A673 (cell line): ENCODE measurements around the gene PRLR. TPM values are rescaled to one million over a fixed set of nuclear protein-coding genes. Genes with fewer than 3 reads are reported as not detected.

Experiments
- BruUV-seq: library from RNA; stranded (reverse); fragments of 400-500 nt; replicated peaks from 2 replicates; lab custom pipeline; 2021; lab: Mats Ljungman, UMichigan
- CTCF ChIA-PET: fragments of 300-600 bp; sonication (Branson Sonifier 250); formaldehyde crosslinking; loops from one replicate; lab custom pipeline; 2022; ENCODE audit warnings: antibody characterized with exemption; lab: Charles Lee
- POLR2A ChIA-PET: fragments of 300-600 bp; sonication (Branson Sonifier 250); formaldehyde crosslinking; loops from one replicate; lab custom pipeline; 2022; ENCODE audit warnings: antibody characterized with exemption; ENCODE audit not compliant: low non-redundant PET; lab: Charles Lee
- DNase-seq: peaks from one replicate; pipeline ENCODE4 v3.0.0-alpha.2; 2015; ENCODE audit warnings: low spot score
- H3K27ac ChIP-seq: fragments of 200-600 bp; sonication (generic); 2 replicates; pipeline ENCODE4 v1.5.1; 2016; ENCODE audit warnings: mixed run types, low read depth, mild to moderate bottlenecking, mixed read lengths, antibody characterized with exemption, low read length; ENCODE audit not compliant: poor library complexity, severe bottlenecking
- H3K27me3 ChIP-seq: fragments of 200-600 bp; sonication (generic); replicated peaks from 2 replicates; pipeline ENCODE4 v1.6.1; 2017; ENCODE audit warnings: mixed run types, low read depth, mild to moderate bottlenecking, mixed read lengths, antibody characterized with exemption, low read length; ENCODE audit not compliant: insufficient read depth, poor library complexity
- H3K36me3 ChIP-seq: fragments of 200-600 bp; sonication (generic); 2 replicates; pipeline ENCODE4 v1.6.1; 2016; ENCODE audit warnings: mixed run types, mild to moderate bottlenecking, mixed read lengths, antibody characterized with exemption, low read length; ENCODE audit not compliant: insufficient read depth, poor library complexity, severe bottlenecking
- H3K4me1 ChIP-seq: fragments of 200-600 bp; sonication (generic); 2 replicates; pipeline ENCODE4 v1.6.1; 2017; ENCODE audit warnings: mixed run types, mild to moderate bottlenecking, mixed read lengths, antibody characterized with exemption, low read length; ENCODE audit not compliant: insufficient read depth, poor library complexity, severe bottlenecking
- H3K4me3 ChIP-seq: fragments of 200-600 bp; sonication (generic); 2 replicates; pipeline ENCODE4 v1.5.1; 2016; ENCODE audit warnings: low read depth, mixed run types, mild to moderate bottlenecking, mixed read lengths, low read length; ENCODE audit not compliant: poor library complexity, severe bottlenecking
- H3K9me3 ChIP-seq: fragments of 200-600 bp; sonication (generic); 2 replicates; pipeline ENCODE4 v1.6.1; 2016; ENCODE audit warnings: mixed run types, low read depth, mild to moderate bottlenecking, mixed read lengths, antibody characterized with exemption, low read length; ENCODE audit not compliant: poor library complexity, severe bottlenecking
- EZH2 ChIP-seq: fragments of 200-600 bp; sonication (generic); IDR thresholded peaks from 2 replicates; pipeline ENCODE4 v1.6.1; 2017; ENCODE audit warnings: borderline replicate concordance, low read depth, mild to moderate bottlenecking, mixed read lengths, antibody characterized with exemption, low read length; ENCODE audit not compliant: poor library complexity, severe bottlenecking
- intact Hi-C: fragments of 100-400 bp; cut with micrococcal nuclease; formaldehyde crosslinking; loops from one replicate; pipeline ENCODE4 v1.10.0; 2022; ENCODE audit not compliant: unreplicated experiment
- total RNA-seq: library from RNA; stranded (reverse); gene quantifications from 2 replicates; pipeline ENCODE4 v1.2.3, GENCODE V29; 2021
- TF ChIP-seq, protein P1 (sequence below): fragments of 300-800, 200-600 bp; sonication (generic); conservative IDR thresholded peaks from 2 replicates; pipeline ENCODE4 v1.5.1; 2017; ENCODE audit warnings: low read depth, mild to moderate bottlenecking, antibody characterized with exemption, low read length, moderate library complexity, mixed read lengths

The PRLR gene
- total RNA-seq, 1 experiment from 2014 or later = not detected

DNA sequence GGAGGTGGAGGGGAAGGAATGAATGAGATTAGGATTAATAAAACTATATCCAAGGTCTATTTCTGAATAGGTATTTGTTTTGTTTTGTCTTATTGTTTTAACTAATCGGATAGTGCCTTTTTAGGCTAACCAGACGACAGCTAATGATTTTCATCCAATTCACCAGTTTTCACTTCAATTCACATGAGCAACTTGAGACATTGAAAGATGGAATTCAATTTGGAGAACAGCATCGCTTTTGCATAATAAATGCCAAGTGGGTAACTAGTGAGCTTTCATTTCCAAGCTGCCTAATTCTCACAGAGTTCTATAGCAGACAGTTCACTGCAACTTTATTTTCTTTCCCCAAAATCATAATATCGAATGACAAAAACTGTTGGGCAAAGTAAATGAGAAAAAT, 187.5 kb downstream of the PRLR start:
- Histone ChIP-seq H3K4me1 (no peaks in the 10 kb centered on the region), H3K27ac (no peak overlapping the region), H3K36me3 (no peaks in the 10 kb centered on the region), H3K27me3 (peaks cover 40% of the 10 kb centered on the region), H3K9me3 (no peaks in the 10 kb centered on the region), H3K4me3 (no peak overlapping the region)
- ChIA-PET POLR2A (no interaction called here), CTCF (no interaction called here)
- no peak for TF ChIP-seq EZH2
- TF ChIP-seq, protein P1, sequence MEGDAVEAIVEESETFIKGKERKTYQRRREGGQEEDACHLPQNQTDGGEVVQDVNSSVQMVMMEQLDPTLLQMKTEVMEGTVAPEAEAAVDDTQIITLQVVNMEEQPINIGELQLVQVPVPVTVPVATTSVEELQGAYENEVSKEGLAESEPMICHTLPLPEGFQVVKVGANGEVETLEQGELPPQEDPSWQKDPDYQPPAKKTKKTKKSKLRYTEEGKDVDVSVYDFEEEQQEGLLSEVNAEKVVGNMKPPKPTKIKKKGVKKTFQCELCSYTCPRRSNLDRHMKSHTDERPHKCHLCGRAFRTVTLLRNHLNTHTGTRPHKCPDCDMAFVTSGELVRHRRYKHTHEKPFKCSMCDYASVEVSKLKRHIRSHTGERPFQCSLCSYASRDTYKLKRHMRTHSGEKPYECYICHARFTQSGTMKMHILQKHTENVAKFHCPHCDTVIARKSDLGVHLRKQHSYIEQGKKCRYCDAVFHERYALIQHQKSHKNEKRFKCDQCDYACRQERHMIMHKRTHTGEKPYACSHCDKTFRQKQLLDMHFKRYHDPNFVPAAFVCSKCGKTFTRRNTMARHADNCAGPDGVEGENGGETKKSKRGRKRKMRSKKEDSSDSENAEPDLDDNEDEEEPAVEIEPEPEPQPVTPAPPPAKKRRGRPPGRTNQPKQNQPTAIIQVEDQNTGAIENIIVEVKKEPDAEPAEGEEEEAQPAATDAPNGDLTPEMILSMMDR = no peak
- DNase-seq = no peak
- no TSS peak for BruUV-seq
- intact Hi-C loops = no loop called here

DNA sequence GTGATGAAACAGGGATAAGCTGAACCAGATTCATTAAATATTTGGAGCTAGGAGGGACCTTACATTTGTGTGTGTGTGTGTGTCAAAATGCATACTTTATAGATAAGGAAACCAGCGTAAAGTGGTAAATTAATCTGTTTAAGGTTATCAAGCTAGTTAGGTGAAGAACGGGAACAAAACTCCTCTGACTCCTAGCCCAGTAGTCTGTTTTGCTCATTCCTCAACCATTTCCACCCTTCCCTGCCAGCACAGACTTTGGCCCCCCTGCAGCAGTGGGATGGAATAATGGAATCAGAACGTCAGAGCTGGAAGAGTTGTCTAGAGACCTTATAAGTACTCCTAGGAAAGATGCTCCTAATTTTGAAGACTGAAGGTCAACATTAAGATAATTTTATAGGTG, 189.0 kb downstream of the PRLR start:
- Histone ChIP-seq H3K36me3 (no peaks in the 10 kb centered on the region), H3K4me1 (no peaks in the 10 kb centered on the region), H3K27me3 (peaks cover 41% of the 10 kb centered on the region), H3K27ac (no peak overlapping the region), H3K9me3 (no peaks in the 10 kb centered on the region), H3K4me3 (no peak overlapping the region)
- intact Hi-C loops = no loop called here
- CTCF ChIA-PET = no interaction called here
- no TSS peak for BruUV-seq
- no peak for DNase-seq
- POLR2A ChIA-PET = no interaction called here
- no peak for TF ChIP-seq EZH2
- TF ChIP-seq, protein P1 = no peak

DNA sequence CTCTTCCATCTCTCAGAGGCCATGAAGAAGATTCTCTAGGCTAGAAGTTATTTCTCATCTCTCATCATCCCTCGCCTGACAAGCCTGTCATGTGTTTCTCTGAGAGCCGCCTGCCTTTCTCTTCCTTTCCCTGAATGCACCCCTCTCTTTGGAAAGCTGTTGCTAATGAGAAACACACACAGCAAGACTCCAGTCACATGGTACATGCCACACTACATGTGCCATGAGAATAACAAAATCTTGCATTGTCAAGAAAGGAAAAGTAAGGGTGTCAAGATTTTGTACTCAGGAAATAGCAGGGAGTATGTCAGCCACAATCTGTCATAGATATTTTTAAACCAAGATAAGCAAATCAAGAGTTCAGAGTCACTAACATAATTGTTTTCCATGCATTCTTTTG, 191.4 kb downstream of the PRLR start:
- Histone ChIP-seq H3K4me3 (no peak overlapping the region), H3K27me3 (peaks cover 41% of the 10 kb centered on the region), H3K36me3 (no peaks in the 10 kb centered on the region), H3K4me1 (no peaks in the 10 kb centered on the region), H3K9me3 (no peaks in the 10 kb centered on the region), H3K27ac (no peak overlapping the region)
- DNase-seq = no peak
- ChIA-PET CTCF (no interaction called here), POLR2A (no interaction called here)
- BruUV-seq = no TSS peak
- intact Hi-C loops = no loop called here
- TF ChIP-seq, protein P1 = no peak
- TF ChIP-seq EZH2 = no peak
